PC-9 (cell line): Measurements from ENCODE around the gene ADPGK. TPM values are rescaled to one million over a fixed set of nuclear protein-coding genes. Genes with fewer than 3 reads are reported as not detected.

Experiments
- BruUV-seq: library from RNA; stranded (reverse); fragments of 400-500 nt; replicated peaks from 2 replicates; lab custom pipeline; 2021; lab: Mats Ljungman, UMichigan
- CTCF ChIA-PET: fragments of 300-600 bp; sonication (Branson Sonifier 250); formaldehyde crosslinking; loops from one replicate; lab custom pipeline; 2022; ENCODE audit warnings: antibody characterized with exemption; lab: Charles Lee
- POLR2A ChIA-PET: fragments of 300-600 bp; sonication (Branson Sonifier 250); formaldehyde crosslinking; loops from one replicate; lab custom pipeline; 2022; ENCODE audit warnings: antibody characterized with exemption; ENCODE audit not compliant: unreplicated experiment; lab: Charles Lee
- DNase-seq, 2 experiments: peaks; one replicate each; pipeline versions ENCODE4 v3.0.0 to v3.0.0-alpha.2; 2015 to 2022; ENCODE audit warnings: mixed read lengths in 1 of 2
- H2AFZ ChIP-seq: fragments of 200-600 bp; sonication (generic); 2 replicates; pipeline ENCODE4 v1.8.1; 2017; ENCODE audit warnings: antibody characterized with exemption
- H3F3A ChIP-seq: fragments of 200-600 bp; sonication (generic); 2 replicates; pipeline ENCODE4 v1.8.1; 2017; ENCODE audit warnings: antibody characterized with exemption, mild to moderate bottlenecking, low read depth; ENCODE audit not compliant: insufficient read depth
- H3K27ac ChIP-seq: fragments of 200-600 bp; sonication (generic); 2 replicates; pipeline ENCODE4 v1.6.1; 2016; ENCODE audit warnings: mixed run types
- H3K27me3 ChIP-seq: fragments of 200-600 bp; sonication (generic); 2 replicates; pipeline ENCODE4 v1.6.1; 2016; ENCODE audit warnings: low read depth, mixed run types; ENCODE audit not compliant: insufficient read depth
- H3K36me3 ChIP-seq: fragments of 200-600 bp; sonication (generic); 2 replicates; pipeline ENCODE4 v1.6.1; 2016; ENCODE audit warnings: low read depth, mixed run types
- H3K4me1 ChIP-seq: fragments of 200-600 bp; sonication (generic); replicated peaks from 2 replicates; pipeline ENCODE4 v1.6.1; 2016; ENCODE audit warnings: mixed run types; ENCODE audit not compliant: insufficient read depth
- H3K4me2 ChIP-seq: fragments of 200-600 bp; sonication (generic); 2 replicates; pipeline ENCODE4 v1.6.1; 2017; ENCODE audit warnings: mixed run types
- H3K4me3 ChIP-seq: fragments of 200-600 bp; sonication (generic); 2 replicates; pipeline ENCODE4 v1.6.1; 2016; ENCODE audit warnings: mixed run types
- H3K79me2 ChIP-seq: fragments of 200-600 bp; sonication (generic); 2 replicates; pipeline ENCODE4 v1.6.1; 2017; ENCODE audit warnings: low read depth, mixed run types
- H3K9me2 ChIP-seq: fragments of 200-600 bp; sonication (generic); 2 replicates; pipeline ENCODE4 v1.8.1; 2017; ENCODE audit warnings: mild to moderate bottlenecking; ENCODE audit not compliant: insufficient read depth
- H3K9me3 ChIP-seq: fragments of 200-600 bp; sonication (generic); 2 replicates; pipeline ENCODE4 v1.8.1; 2016; ENCODE audit warnings: low read depth; ENCODE audit not compliant: insufficient read depth
- H4K20me1 ChIP-seq: fragments of 200-600 bp; sonication (generic); 2 replicates; pipeline ENCODE4 v1.8.1; 2017; ENCODE audit not compliant: insufficient read depth
- EZH2 ChIP-seq: fragments of 200-600 bp; sonication (generic); IDR thresholded peaks from 2 replicates; pipeline ENCODE4 v1.8.0; 2017; ENCODE audit warnings: antibody characterized with exemption, low read depth
- intact Hi-C: fragments of 100-400 bp; cut with micrococcal nuclease; formaldehyde crosslinking; loops from one replicate; pipeline ENCODE4 v1.10.0; 2022; ENCODE audit not compliant: unreplicated experiment
- total RNA-seq: library from RNA; stranded (reverse); gene quantifications from 2 replicates; pipeline ENCODE4 v1.2.3, GENCODE V29; 2021
- TF ChIP-seq, protein P1 (sequence below): fragments of 200-600 bp; sonication (generic); conservative IDR thresholded peaks from 2 replicates; pipeline ENCODE4 v1.6.1; 2017; ENCODE audit warnings: mixed run types, antibody characterized with exemption, mild to moderate bottlenecking, moderate library complexity

ADPGK gene
- total RNA-seq, 1 experiment from 2014 or later: 40.3 TPM

DNA sequence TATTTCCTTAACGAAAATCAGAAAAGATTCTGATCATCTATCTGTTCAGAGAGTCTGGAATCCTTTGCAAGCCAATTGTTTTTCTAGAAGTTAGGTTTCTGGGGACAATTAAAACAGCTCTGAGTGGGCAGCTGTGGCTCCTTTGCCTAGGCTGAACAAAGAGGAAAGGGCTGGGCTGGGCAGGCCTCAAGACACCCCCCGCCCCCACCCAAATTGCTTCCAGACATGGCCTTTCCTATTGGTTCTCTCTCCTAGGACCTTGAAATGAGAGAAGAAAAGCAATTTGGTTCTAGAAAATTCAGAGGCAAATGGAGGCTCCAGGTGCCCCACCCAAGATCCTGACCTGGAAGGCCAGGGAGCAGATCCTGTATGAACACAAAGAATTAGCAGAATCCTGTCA lies 2.3 kb upstream of the ADPGK start:
- no peak overlapping the region for H3K4me3 ChIP-seq
- H3K27me3 ChIP-seq: peaks cover 19% of the 10 kb centered on the region
- H3K4me2 ChIP-seq: no peak overlapping the region
- DNase-seq: no peak
- H3K4me1 ChIP-seq: peaks cover 21% of the 10 kb centered on the region
- no peaks in the 10 kb centered on the region for H3F3A ChIP-seq
- CTCF ChIA-PET: no interaction called here
- no TSS peak for BruUV-seq
- POLR2A ChIA-PET: no interaction called here
- no peaks in the 10 kb centered on the region for H3K9me3 ChIP-seq
- H2AFZ ChIP-seq: no peak overlapping the region
- no peaks in the 10 kb centered on the region for H3K9me2 ChIP-seq
- intact Hi-C loops: loop anchor here (10.0 kb wide), 3 partner anchors 181 to 459 kb away; partner anchors contain the start of gene ARIH1
- no peak for TF ChIP-seq EZH2
- TF ChIP-seq, protein P1, sequence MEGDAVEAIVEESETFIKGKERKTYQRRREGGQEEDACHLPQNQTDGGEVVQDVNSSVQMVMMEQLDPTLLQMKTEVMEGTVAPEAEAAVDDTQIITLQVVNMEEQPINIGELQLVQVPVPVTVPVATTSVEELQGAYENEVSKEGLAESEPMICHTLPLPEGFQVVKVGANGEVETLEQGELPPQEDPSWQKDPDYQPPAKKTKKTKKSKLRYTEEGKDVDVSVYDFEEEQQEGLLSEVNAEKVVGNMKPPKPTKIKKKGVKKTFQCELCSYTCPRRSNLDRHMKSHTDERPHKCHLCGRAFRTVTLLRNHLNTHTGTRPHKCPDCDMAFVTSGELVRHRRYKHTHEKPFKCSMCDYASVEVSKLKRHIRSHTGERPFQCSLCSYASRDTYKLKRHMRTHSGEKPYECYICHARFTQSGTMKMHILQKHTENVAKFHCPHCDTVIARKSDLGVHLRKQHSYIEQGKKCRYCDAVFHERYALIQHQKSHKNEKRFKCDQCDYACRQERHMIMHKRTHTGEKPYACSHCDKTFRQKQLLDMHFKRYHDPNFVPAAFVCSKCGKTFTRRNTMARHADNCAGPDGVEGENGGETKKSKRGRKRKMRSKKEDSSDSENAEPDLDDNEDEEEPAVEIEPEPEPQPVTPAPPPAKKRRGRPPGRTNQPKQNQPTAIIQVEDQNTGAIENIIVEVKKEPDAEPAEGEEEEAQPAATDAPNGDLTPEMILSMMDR: no peak
- no peaks in the 10 kb centered on the region for H3K36me3 ChIP-seq
- H3K79me2 ChIP-seq: peaks cover 25% of the 10 kb centered on the region
- H4K20me1 ChIP-seq: no peaks in the 10 kb centered on the region
- H3K27ac ChIP-seq: no peak overlapping the region

DNA sequence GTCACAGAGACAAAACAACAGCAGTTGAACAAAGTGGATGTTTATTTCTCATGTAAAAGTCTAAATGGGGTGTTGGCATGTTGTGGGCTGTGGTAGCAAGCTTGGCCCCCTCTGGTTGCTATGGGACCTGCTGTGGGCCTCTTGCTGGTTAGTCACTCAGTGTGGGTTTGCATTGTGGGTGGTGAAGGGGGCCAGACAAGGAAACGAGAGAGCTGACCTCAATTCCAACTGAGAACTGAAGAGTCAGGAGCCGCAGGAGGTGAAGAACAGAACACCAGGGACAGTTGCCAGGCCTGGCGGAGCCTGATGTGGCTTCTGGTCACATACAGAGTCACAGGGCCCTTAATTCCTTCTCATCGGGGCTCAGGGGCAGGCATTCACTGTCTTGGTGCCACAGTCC lies 1.9 kb upstream of the ADPGK start:
- Histone ChIP-seq H3K4me2 (no peak overlapping the region), H3K36me3 (0 out of 2 replicates have a peak, but pooled peaks cover 2% of the 10 kb centered on the region), H3K27ac (no peak overlapping the region), H3K9me2 (no peaks in the 10 kb centered on the region), H3K79me2 (peaks cover 29% of the 10 kb centered on the region), H3K27me3 (peaks cover 16% of the 10 kb centered on the region; the same call in 1 of the 2 replicates), H3K4me3 (no peak overlapping the region), H4K20me1 (no peaks in the 10 kb centered on the region), H3K9me3 (no peaks in the 10 kb centered on the region), H2AFZ (no peak overlapping the region), H3F3A (no peaks in the 10 kb centered on the region), H3K4me1 (peaks cover 21% of the 10 kb centered on the region)
- TF ChIP-seq EZH2: no peak
- TF ChIP-seq, protein P1: no peak
- CTCF ChIA-PET: no interaction called here
- POLR2A ChIA-PET: no interaction called here
- intact Hi-C loops: loop anchor here (10.0 kb wide), 3 partner anchors 181 to 459 kb away; partner anchors contain the start of gene ARIH1
- BruUV-seq: no TSS peak
- no peak for DNase-seq

DNA sequence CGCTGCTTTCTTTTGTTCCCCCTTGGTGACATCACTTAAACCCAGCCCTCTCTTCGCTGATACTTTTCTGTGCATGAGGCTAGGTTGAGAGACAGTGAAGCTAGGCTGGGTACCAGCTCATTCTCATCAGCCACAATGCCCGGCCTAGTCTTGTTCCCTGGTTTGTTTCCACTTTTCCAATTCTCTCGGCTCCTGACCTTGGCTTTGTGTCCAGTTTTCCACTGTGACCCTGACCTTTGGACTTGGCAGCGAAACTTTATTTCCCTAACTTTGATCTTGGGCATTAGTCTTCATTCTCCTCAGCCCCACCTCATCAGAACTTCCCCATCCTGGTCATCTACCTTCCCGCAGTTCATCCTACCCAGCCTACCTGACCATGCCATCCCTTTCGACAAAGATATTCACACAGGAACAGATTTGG lies 908 bp upstream of the ADPGK start:
- intact Hi-C loops: loop anchor here (1.0 to 10.0 kb wide), 5 partner anchors 180 to 848 kb away; partner anchors contain the start of genes ARIH1 and NPTN
- CTCF ChIA-PET: no interaction called here
- Histone ChIP-seq H3K4me3 (peak overlapping the region; percentile 64), H3K27me3 (peaks cover 12% of the 10 kb centered on the region; the same call in 1 of the 2 replicates), H3F3A (no peaks in the 10 kb centered on the region), H3K79me2 (peaks cover 36% of the 10 kb centered on the region), H3K4me1 (peaks cover 21% of the 10 kb centered on the region), H4K20me1 (no peaks in the 10 kb centered on the region), H3K4me2 (peak overlapping the region; percentile 99), H2AFZ (peak overlapping the region; percentile 95), H3K9me3 (no peaks in the 10 kb centered on the region), H3K27ac (no peak overlapping the region), H3K9me2 (no peaks in the 10 kb centered on the region), H3K36me3 (0 out of 2 replicates have a peak, but pooled peaks cover 3% of the 10 kb centered on the region)
- TF ChIP-seq, protein P1: peak; percentile 46; the same call in 1 of the 2 replicates
- TF ChIP-seq EZH2: no peak
- DNase-seq: no peak
- BruUV-seq: no TSS peak
- POLR2A ChIA-PET: no interaction called here
